ENCODE data around the gene IVD. TPM values are rescaled to one million over a fixed set of nuclear protein-coding genes. Genes with fewer than 3 reads are reported as not detected.
A peak's percentile ranks its signal among the peaks of the same experiment; 100 is the strongest.

The IVD gene
- total RNA-seq, 1 experiment from 2014 or later: 74.5 TPM

GRCh38 chr15:40392986-40393948 lies 12.3 kb upstream of the IVD start:
- no peaks in the 10 kb centered on the region for H3K27me3 ChIP-seq (replicated peaks; ENCODE audit: control insufficient read depth, insufficient read depth, low read length)
- CTCF ChIA-PET: no interaction called here
- intact Hi-C loops (cut with micrococcal nuclease; ENCODE audit: unreplicated experiment): no loop called here
- no peaks in the 10 kb centered on the region for H3K4me1 Mint-ChIP-seq (ENCODE audit: low read depth, unreplicated experiment)
- no peaks in the 10 kb centered on the region for H3K9me3 Mint-ChIP-seq (ENCODE audit: unreplicated experiment)
- no peak overlapping the region for H3K4me3 Mint-ChIP-seq (ENCODE audit: unreplicated experiment)
- no peaks in the 10 kb centered on the region for H3K4me1 ChIP-seq
- H3K27ac Mint-ChIP-seq (ENCODE audit: unreplicated experiment): no peak overlapping the region
- H3K9me3 ChIP-seq: no peaks in the 10 kb centered on the region
- TSS peak; percentile 34 for BruUV-seq (replicated peaks)
- no peak for DNase-seq
- no peak for TF ChIP-seq CTCF (IDR thresholded peaks at IDR 0.05; ENCODE audit: insufficient read depth in 1 of 2, low read depth in 1 of 2, low read length in 1 of 2, severe bottlenecking in 1 of 2, unreplicated experiment in 1 of 2)
- POLR2A ChIA-PET: no interaction called here
- H3K27me3 Mint-ChIP-seq (ENCODE audit: insufficient read depth, unreplicated experiment): no peaks in the 10 kb centered on the region
- H3K36me3 Mint-ChIP-seq (ENCODE audit: insufficient read depth, unreplicated experiment): peaks cover 71% of the 10 kb centered on the region
- no peak overlapping the region for H3K4me3 ChIP-seq (ENCODE audit: low read depth, low read length)
- H3K36me3 ChIP-seq (ENCODE audit: control insufficient read depth, insufficient read depth, low read length): no peaks in the 10 kb centered on the region

DNA sequence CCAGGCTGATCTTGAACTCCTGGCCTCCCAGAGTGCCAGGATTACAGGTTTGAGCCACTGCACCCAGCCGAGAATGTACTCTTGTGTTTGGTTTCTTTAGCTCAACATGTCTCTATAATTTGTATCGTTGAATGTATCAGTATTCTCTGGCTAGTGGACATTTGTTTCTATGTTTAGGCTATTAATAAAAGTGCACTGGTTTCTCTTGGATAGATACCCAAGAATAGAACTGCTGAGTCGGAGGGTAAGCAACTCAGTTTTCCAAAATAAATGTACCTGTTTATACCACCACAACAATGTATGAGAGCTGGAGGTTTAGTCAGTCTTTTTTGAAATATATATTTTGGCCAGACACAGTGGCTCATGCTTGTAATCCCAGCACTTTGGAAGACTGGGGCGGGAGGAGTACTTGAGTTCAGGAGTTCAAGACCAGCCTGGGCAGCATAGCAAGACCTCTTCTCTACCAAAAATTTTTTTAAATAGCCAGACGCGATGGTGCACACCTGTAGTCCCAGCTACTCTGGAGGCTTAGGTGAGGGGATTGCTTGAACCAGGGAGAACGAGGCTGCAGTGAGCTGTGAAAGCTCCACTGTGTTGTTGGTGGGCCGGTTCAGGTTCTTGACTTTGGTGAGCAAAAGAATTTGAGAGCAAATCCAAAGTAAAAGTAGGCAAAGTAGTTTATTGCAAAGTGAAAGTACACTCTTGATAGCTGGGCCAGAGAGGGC lies 7.7 kb upstream of the IVD start:
- H3K9me3 ChIP-seq: no peaks in the 10 kb centered on the region
- H3K27me3 ChIP-seq (replicated peaks; ENCODE audit: control insufficient read depth, insufficient read depth, low read length): no peaks in the 10 kb centered on the region
- Mint-ChIP-seq H3K27ac (ENCODE audit: unreplicated experiment) (no peak overlapping the region), H3K4me1 (ENCODE audit: low read depth, unreplicated experiment) (no peaks in the 10 kb centered on the region), H3K36me3 (ENCODE audit: insufficient read depth, unreplicated experiment) (peaks cover 26% of the 10 kb centered on the region), H3K4me3 (ENCODE audit: unreplicated experiment) (no peak overlapping the region), H3K9me3 (ENCODE audit: unreplicated experiment) (no peaks in the 10 kb centered on the region), H3K27me3 (ENCODE audit: insufficient read depth, unreplicated experiment) (no peaks in the 10 kb centered on the region)
- ChIA-PET POLR2A (interaction anchor here (1.1 kb wide), 1 partner anchor 8 kb away, joined by 4 read pairs; the partner anchor contains the start of gene IVD), CTCF (interaction anchor here (0.7 to 1.2 kb wide), 2 partner anchors 8 to 9 kb away, joined by 3 to 7 read pairs; partner anchors contain the start of gene IVD)
- no peak for TF ChIP-seq CTCF (IDR thresholded peaks at IDR 0.05; ENCODE audit: insufficient read depth in 1 of 2, low read depth in 1 of 2, low read length in 1 of 2, severe bottlenecking in 1 of 2, unreplicated experiment in 1 of 2)
- DNase-seq: no peak
- H3K4me3 ChIP-seq (ENCODE audit: low read depth, low read length): no peak overlapping the region
- H3K4me1 ChIP-seq: no peaks in the 10 kb centered on the region
- no peaks in the 10 kb centered on the region for H3K36me3 ChIP-seq (ENCODE audit: control insufficient read depth, insufficient read depth, low read length)
- BruUV-seq (replicated peaks): no TSS peak
- intact Hi-C loops (cut with micrococcal nuclease; ENCODE audit: unreplicated experiment): no loop called here

DNA sequence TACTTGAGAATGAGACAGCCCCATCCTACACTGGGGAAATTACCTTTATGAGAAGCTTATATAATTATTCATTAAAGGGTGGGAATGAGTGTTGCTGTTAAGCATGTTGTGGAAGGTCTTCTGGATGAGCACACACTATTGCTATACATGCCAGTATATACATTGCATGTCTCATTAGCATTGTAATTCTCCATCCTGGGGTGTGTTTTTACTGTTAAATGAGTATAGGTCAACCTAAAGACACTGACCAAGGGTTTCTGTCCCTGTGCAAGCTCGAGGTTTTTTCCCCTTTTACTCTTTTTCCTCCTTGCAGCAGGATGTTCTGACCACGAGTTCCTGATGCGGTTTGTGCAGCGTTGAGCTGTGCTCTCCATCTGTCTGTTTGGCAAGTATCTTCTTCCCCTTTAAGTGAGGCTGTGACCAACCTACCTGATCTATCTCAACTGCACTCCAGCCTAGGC lies 7.2 kb upstream of the IVD start:
- no peaks in the 10 kb centered on the region for H3K9me3 ChIP-seq
- H3K27me3 ChIP-seq (replicated peaks; ENCODE audit: control insufficient read depth, insufficient read depth, low read length): no peaks in the 10 kb centered on the region
- BruUV-seq (replicated peaks): no TSS peak
- H3K4me1 ChIP-seq: no peaks in the 10 kb centered on the region
- no peak overlapping the region for H3K4me3 Mint-ChIP-seq (ENCODE audit: unreplicated experiment)
- ChIA-PET CTCF (interaction anchor here (1.2 kb wide), 1 partner anchor 9 kb away, joined by 3 read pairs; no protein-coding TSS in a partner anchor), POLR2A (no interaction called here)
- no peak overlapping the region for H3K27ac Mint-ChIP-seq (ENCODE audit: unreplicated experiment)
- no peak for TF ChIP-seq CTCF (IDR thresholded peaks at IDR 0.05; ENCODE audit: insufficient read depth in 1 of 2, low read depth in 1 of 2, low read length in 1 of 2, severe bottlenecking in 1 of 2, unreplicated experiment in 1 of 2)
- DNase-seq: no peak
- no peaks in the 10 kb centered on the region for H3K36me3 ChIP-seq (ENCODE audit: control insufficient read depth, insufficient read depth, low read length)
- peaks cover 20% of the 10 kb centered on the region for H3K36me3 Mint-ChIP-seq (ENCODE audit: insufficient read depth, unreplicated experiment)
- H3K4me1 Mint-ChIP-seq (ENCODE audit: low read depth, unreplicated experiment): no peaks in the 10 kb centered on the region
- intact Hi-C loops (cut with micrococcal nuclease; ENCODE audit: unreplicated experiment): no loop called here
- no peaks in the 10 kb centered on the region for H3K27me3 Mint-ChIP-seq (ENCODE audit: insufficient read depth, unreplicated experiment)
- H3K4me3 ChIP-seq (ENCODE audit: low read depth, low read length): no peak overlapping the region
- H3K9me3 Mint-ChIP-seq (ENCODE audit: unreplicated experiment): no peaks in the 10 kb centered on the region
